Neutrophil (primary cell): ENCODE results near the gene BDKRB2.

ENCODE experiments used
- H3K27ac ChIP-seq: fragments of 200-600 bp; sonication (generic); 2 replicates; pipeline ENCODE4 v1.5.1; 2016; ENCODE audit warnings: mild to moderate bottlenecking, moderate library complexity
- H3K27me3 ChIP-seq: fragments of 200-600 bp; sonication (generic); 2 replicates; pipeline ENCODE4 v1.6.0; 2016; ENCODE audit warnings: mild to moderate bottlenecking
- H3K36me3 ChIP-seq: fragments of 200-600 bp; sonication (generic); 2 replicates; pipeline ENCODE4 v1.5.1; 2017
- H3K4me1 ChIP-seq, 2 experiments: fragments of 200-600 bp in 1 of 2; sonication (generic) in 1 of 2; 1 replicate in 1 of 2; 2 replicates in 1 of 2; pipeline versions ENCODE4 v1.5.1 to v1.6.1; 2013 to 2016; ENCODE audit warnings: low read depth in 1 of 2, low read length in 1 of 2, mild to moderate bottlenecking in 1 of 2, moderate library complexity in 1 of 2; ENCODE audit not compliant: control insufficient read depth in 1 of 2, insufficient read depth in 1 of 2
- H3K4me3 ChIP-seq, 2 experiments: fragments of 200-600 bp in 1 of 2; sonication (generic) in 1 of 2; 1 replicate in 1 of 2; 2 replicates in 1 of 2; pipeline ENCODE4 v1.5.1; 2013 to 2016; ENCODE audit warnings: low read depth in 1 of 2, low read length in 1 of 2, mild to moderate bottlenecking in 1 of 2, moderate library complexity in 1 of 2
- H3K9me3 ChIP-seq: fragments of 200-600 bp; sonication (generic); 2 replicates; pipeline ENCODE4 v1.5.1; 2016
- TF ChIP-seq, protein P1 (sequence below): fragments of 200-600 bp; sonication (generic); IDR thresholded peaks from 2 replicates; pipeline ENCODE4 v1.5.1; 2016; ENCODE audit warnings: antibody characterized with exemption

The BDKRB2 gene

GRCh38 chr14:96208739-96209138, 4.1 kb downstream of the BDKRB2 start:
- Histone ChIP-seq H3K4me1 (peaks cover 0 to 6% of the 10 kb centered on the region in 2 experiments), H3K9me3 (no peaks in the 10 kb centered on the region), H3K4me3 (no peak overlapping the region), H3K27me3 (peaks cover 52% of the 10 kb centered on the region), H3K36me3 (no peaks in the 10 kb centered on the region), H3K27ac (no peak overlapping the region)
- TF ChIP-seq, protein P1, sequence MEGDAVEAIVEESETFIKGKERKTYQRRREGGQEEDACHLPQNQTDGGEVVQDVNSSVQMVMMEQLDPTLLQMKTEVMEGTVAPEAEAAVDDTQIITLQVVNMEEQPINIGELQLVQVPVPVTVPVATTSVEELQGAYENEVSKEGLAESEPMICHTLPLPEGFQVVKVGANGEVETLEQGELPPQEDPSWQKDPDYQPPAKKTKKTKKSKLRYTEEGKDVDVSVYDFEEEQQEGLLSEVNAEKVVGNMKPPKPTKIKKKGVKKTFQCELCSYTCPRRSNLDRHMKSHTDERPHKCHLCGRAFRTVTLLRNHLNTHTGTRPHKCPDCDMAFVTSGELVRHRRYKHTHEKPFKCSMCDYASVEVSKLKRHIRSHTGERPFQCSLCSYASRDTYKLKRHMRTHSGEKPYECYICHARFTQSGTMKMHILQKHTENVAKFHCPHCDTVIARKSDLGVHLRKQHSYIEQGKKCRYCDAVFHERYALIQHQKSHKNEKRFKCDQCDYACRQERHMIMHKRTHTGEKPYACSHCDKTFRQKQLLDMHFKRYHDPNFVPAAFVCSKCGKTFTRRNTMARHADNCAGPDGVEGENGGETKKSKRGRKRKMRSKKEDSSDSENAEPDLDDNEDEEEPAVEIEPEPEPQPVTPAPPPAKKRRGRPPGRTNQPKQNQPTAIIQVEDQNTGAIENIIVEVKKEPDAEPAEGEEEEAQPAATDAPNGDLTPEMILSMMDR: no peak

- H3K4me1 ChIP-seq: no peaks in the 10 kb centered on the region
Observed at GRCh38 chr14:96212140-96212539, 7.5 kb downstream of the BDKRB2 start.

GRCh38 chr14:96212896-96213295, 8.3 kb downstream of the BDKRB2 start:
- Histone ChIP-seq H3K36me3 (no peaks in the 10 kb centered on the region), H3K4me3 (no peak overlapping the region)
- TF ChIP-seq, protein P1: no peak

More at GRCh38 chr14:96212140-96212539, 7.5 kb downstream of the BDKRB2 start:
- Histone ChIP-seq H3K27me3 (peaks cover 26% of the 10 kb centered on the region), H3K9me3 (no peaks in the 10 kb centered on the region), H3K27ac (no peak overlapping the region), H3K4me3 (no peak overlapping the region), H3K36me3 (no peaks in the 10 kb centered on the region)
- TF ChIP-seq, protein P1: no peak

DNA sequence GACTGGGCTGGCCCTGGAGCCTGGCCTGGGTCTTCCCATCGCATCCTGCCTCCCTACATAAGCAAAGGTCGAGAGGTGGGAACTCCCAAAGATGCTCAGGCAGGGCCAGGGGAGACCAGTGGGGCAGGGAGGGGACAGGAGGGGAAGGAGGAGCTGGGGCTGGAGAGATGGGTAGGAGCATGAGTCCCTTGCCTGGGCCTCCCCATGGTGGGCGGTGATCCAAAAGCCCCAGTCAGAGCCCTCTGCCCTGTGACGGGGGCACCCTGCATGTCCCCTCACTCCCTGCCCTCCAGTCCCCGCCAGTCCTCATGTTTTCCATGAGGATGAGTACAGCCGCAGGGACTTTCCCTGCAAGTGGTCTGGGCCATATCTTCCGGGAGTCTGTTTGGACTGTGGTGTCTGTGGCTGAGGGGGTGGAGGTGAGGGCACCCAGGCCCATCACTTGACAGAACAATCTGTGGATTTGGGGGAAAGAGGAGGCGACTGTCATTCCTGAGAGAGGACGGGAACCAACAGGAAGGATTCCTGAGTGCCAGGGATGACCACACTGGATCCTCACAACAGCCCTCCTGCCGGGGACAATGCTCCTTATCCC, 9.3 kb downstream of the BDKRB2 start:
- Histone ChIP-seq H3K36me3 (no peaks in the 10 kb centered on the region), H3K27me3 (peaks cover 17% of the 10 kb centered on the region), H3K9me3 (no peaks in the 10 kb centered on the region), H3K27ac (no peak overlapping the region), H3K4me1 (no peaks in the 10 kb centered on the region), H3K4me3 (no peak overlapping the region)
- TF ChIP-seq, protein P1: no peak

More at GRCh38 chr14:96212896-96213295, 8.3 kb downstream of the BDKRB2 start:
- H3K27ac ChIP-seq: no peak overlapping the region
- H3K9me3 ChIP-seq: no peaks in the 10 kb centered on the region
- H3K4me1 ChIP-seq: no peaks in the 10 kb centered on the region
- peaks cover 26% of the 10 kb centered on the region for H3K27me3 ChIP-seq

GRCh38 chr14:96214793-96215192, 10.2 kb downstream of the BDKRB2 start:
- H3K4me3 ChIP-seq: no peak overlapping the region
- TF ChIP-seq, protein P1: no peak
- no peaks in the 10 kb centered on the region for H3K36me3 ChIP-seq
- no peaks in the 10 kb centered on the region for H3K9me3 ChIP-seq
- H3K27ac ChIP-seq: no peak overlapping the region
- peaks cover 17% of the 10 kb centered on the region for H3K27me3 ChIP-seq
- no peaks in the 10 kb centered on the region for H3K4me1 ChIP-seq
